Inferior parietal cortex (tissue), 1 donor: ENCODE results near the gene COX11.

ENCODE experiments used
- DNase-seq: peaks from one replicate; pipeline ENCODE4 v3.0.0-alpha.2; 2016; ENCODE audit errors: extremely low spot score

The COX11 gene, protein sequence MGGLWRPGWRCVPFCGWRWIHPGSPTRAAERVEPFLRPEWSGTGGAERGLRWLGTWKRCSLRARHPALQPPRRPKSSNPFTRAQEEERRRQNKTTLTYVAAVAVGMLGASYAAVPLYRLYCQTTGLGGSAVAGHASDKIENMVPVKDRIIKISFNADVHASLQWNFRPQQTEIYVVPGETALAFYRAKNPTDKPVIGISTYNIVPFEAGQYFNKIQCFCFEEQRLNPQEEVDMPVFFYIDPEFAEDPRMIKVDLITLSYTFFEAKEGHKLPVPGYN

DNA sequence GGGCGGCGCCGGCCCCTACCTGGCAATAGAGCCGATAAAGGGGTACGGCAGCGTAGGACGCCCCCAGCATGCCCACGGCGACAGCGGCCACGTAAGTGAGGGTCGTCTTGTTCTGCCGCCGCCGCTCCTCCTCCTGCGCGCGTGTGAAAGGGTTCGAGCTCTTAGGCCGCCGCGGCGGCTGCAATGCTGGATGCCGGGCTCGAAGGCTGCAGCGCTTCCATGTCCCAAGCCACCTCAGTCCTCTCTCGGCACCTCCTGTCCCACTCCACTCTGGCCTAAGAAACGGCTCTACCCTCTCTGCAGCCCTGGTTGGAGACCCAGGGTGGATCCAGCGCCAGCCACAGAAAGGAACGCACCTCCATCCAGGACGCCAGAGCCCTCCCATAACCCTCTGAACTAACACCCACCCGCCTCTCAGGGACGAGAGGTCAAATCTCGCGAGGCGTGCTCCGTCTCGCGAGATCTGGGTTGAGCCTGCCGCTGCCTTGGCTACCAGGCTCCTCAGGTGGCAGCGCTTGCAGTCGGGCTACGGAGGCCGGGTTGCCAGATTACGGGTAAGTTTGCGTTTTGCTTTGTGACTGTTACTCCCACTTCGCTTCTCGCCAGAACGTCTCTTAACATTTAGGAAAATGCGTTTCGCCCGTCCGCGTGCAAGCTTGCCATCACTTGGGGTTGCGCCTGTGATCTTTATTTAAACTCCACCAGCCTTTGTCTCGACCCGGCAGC lies at the start of gene COX11, which contains the start of gene STXBP4:
Gene COX11, minus strand, starts transcription at position 393 of the 726 bp plus-strand sequence. Its CDS starts 8 bp downstream, at position 385.
Gene STXBP4, plus strand, starts transcription at position 504 of the 726 bp plus-strand sequence. CDS start 17,455 bp downstream, outside the sequence.
- DNase-seq: peak; percentile 98

DNA sequence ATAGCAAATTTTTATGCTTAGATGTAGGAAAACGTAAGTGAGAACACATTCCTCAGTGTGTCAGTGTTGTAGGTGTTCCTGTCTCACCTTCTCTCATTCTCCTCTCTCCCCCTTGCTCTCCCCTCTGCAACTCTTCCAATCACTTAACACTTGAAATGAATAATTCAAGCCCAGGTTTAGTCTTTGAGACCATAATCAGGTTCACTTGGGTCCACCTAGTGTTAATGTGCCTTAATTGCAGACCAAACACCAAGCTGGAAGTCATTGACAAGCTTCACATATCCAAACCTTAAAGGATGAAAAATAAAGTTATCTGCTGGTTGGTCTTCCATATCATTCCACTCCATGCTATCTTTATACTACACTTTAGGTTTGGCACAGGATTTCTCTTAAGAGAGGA lies 37.1 kb upstream of the COX11 start:
- no peak for DNase-seq

DNA sequence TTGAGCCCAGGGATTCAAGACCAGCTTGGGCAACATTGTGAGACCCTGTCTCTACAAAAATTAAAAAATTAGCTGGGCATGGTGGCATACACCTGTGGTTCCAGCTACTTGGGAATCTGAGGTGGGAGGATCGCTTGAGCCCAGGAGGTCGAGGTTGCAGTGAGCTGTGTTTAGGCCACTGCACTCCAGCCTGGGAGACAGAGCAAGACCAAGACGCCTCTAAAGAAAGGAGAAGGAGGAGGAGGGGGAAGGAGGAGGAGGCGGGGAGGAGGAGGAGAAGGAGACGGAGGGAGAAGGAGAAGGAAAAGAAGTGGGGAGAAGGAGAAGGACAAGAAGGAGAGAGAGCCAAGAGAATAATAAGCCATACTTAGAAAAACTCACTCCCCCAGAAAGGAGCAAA lies 36.0 kb upstream of the COX11 start:
- no peak for DNase-seq

DNA sequence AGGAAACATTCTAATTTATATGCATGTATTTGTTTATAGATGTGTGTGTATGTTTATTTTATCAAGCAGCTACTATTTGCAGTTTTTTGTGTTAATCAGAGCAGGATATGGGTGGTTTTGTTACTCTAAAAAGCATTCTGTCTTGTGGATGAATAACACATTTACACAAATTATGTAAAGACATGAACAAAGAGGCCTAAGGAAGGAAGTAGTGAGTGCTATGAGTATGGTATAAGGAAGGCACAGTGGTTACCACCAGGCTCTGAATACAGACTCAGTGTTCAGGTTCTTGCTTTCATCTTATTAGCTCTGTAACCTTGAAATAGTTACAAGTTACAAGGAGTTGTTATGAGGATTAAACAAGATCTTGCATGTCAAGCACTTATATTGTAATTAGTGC lies 34.0 kb upstream of the COX11 start:
- DNase-seq: no peak

DNA sequence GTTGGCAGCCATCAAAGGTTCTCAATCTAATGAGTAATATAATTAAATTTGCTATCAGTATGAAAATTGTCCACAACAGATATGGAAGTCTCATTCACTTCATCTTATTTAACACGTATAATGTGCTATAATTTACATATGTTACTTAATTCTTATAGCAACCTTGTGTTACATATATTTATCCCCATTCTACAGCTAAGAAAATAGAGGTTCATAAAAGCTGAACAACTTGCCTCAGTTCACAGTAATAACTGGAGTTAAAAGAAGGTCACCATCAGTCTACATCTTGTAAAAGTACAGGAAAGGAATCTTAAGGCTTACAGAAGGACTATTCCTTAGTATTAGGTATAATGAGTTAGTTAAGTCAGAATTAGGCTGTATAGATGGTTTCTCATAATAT lies 28.0 kb upstream of the COX11 start:
- DNase-seq: no peak

DNA sequence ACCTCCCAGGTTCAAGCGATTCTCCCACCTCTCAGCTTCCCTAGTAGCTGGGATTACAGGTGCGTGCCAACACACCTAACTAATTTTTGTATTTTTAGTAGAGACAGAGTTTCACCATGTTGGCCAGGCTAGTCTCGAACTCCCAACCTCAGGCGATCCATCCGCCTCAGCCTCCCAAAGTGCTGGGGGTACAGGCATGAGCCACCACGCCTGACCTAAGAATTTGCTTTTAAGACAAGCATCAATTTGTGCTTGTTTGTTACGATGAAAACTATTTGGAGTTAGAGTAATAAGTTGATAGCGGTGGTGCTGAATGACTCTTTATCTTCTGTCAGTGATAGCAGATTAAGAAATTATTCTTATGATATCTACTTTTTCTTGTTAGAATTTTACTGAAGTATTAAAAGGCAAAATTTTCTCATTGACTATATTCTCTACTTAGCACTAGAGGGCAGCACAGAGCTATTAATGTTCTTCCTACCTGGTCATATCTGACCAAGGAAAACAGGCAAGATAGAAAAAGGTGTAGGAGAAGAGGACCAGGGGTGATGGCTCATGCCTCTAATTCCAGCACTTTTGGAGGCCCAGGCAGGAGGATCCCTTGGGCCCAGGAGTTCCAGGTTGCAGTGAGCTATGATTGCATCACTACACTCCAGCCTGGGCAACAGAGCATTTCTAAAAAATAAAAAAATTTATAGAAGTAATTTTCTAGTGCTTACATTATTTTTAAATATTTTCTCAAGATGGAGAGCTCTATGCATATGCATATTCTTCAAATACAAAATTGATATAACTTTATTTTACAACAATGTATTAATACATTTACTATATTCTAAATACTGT lies 24.6 kb upstream of the COX11 start:
- peak; percentile 70 for DNase-seq

DNA sequence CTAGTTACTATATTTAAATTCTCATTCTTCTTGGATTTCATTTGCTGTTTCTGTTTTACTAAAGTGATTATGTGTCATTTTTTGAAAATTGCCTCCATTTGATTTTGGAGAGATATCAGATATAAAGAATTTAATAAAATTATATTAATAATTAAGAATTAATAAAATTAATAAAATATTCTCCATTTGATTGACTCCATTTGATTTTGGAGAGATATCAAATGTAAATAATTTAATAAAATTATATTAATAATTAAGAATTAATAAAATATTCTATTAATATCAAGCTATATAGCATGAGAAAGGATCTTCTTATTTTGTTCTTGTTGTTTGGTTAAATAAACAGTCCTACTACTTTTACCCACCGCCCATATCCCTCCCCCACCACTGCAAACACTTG lies 23.1 kb upstream of the COX11 start:
- DNase-seq: no peak

DNA sequence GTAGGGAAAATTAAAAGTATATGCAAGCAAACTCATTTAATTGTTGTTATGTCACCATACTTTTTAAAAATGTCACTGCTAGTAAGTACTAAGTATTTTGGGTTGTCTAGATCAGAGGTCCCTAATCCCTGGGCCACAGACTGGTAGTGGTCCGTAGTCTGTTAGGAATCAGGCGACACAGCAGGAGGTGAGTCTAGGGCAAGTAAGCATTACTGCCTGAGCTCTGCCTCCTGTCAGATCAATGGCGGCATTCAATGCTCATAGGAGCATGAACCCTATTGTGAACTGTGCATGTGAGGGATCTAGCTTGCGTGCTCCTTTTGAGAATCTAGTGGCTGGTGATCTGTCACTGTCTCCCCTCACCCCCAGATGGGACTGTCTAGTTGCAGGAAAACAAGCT lies 21.7 kb upstream of the COX11 start:
- DNase-seq: no peak

DNA sequence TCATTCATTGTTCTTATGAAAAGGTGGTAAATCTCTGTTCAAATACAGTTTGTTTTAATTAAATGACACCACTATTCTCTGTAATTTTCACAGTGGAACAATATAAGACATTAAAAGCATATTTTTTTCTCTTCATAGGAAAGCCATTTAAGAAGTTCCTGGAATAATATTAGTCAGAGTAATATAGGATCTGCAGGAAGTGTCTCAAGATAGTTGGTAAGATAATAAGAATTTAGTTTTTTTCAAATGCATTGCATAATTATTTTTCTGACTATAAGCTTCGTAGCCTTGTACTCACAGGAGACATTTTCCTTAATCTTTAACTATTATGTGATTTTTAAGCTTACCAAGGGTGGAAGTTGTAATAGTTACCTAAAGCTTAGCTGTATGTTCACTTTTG lies 17.0 kb upstream of the COX11 start:
- DNase-seq: no peak

DNA sequence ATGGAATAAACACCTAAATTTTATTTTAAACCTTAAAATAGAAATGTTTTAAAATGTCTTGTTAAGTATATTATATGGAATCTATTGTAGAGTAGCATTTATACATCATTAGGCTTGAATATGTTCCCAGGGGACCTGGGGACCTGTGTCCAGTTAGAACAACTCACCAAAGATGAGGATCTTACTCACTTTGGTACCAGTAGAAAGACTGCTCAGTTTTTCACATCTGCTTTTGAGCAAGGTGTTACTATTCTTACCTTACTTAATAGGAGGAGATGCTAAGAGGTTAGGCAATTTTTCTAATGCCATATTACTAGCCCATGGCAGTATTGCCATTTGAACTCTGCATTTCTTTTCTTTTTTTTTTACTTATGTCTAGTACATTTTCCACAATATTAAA lies 14.8 kb upstream of the COX11 start:
- DNase-seq: no peak

DNA sequence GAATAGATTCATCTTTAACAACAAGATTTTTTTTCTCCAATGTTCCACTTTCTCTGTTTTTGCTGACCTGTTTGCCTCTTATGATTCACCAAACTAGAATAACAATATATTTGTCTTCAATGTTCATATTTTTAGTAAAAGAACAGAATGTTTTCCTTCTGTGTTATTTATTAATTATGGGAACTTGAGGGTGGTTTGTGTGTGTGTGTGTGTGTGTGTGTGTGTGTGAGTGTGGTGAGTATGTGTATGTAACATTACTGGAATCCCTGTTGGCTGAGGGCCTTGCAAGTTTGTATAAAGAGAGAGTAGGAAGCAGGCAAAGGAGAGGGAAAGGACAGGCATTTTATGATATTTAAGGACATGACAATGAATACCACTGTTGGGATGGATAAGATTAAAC lies 13.9 kb upstream of the COX11 start:
- no peak for DNase-seq

DNA sequence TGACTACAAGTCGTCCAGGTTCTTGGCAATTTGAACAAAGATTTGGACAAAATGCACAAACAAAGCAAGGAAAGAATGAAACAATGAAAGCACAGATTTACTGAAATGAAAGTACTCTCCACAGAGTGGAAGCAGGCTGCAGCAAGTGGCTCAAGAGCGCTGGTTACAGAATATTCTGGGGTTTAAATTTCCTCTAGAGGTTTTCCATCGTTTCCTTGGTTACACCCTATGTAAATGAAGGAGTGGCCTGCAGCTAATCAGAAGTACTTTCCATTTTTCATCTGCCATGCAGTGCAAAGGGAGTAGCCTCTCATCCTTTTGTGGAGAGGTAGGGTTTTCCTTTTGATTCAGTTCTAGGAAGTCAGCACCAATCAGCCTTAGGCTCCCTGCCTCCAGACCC lies 11.9 kb upstream of the COX11 start:
- no peak for DNase-seq

DNA sequence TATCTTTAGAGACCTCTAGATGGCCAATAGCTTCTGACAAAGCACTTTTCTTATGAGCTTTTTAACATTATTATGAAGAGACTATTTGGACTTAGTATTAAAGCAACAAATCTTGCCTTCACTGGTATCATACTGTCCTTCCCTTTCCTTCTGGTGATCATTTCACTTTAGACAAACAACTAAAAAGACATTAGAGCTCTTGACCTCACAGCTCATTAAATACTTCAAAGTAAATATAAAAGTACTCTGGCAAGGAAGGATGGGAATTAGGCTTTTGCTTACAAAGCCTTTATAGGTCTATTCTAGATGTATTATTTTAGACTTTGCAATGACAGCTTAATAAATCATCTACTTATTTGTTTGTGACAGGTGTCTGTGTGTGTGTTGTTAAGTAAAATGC lies 11.2 kb upstream of the COX11 start:
- DNase-seq: no peak

DNA sequence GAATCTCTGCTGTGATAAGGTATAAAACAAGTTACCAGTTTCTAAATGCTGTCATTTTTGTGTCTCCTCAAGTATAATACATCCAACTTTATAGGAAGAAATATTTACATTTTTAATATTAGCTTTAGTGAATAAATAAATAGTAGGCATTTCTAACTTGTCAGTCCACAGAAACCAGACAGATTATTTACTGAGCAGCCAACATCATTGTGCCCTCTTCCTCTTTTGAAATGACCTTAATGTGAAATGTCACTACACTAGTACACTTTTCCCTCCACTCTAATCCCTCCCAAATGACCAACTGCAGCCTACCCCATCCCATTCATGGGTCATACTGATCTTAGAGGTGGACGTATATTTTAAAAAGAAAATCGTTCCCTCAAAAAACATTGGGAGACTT lies 9.3 kb upstream of the COX11 start:
- no peak for DNase-seq

DNA sequence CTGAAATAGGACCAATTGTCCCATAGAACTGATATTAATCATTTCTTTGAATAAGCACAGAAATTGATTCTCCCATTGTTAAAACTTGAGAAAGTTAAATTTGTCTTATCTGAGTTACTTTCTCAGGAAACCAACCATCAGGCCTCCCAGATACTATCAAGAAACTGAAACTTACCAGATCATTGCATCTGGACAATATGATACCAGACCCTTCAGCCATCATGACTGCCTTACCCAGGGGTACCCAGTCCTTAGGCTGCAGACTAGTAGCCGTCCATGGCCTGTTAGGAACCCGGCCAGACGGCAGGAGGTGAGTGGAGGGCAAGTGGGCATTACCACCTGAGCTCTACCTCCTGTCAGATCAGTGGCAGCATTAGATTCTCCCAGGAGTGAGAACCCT lies 7.9 kb upstream of the COX11 start:
- DNase-seq: no peak

DNA sequence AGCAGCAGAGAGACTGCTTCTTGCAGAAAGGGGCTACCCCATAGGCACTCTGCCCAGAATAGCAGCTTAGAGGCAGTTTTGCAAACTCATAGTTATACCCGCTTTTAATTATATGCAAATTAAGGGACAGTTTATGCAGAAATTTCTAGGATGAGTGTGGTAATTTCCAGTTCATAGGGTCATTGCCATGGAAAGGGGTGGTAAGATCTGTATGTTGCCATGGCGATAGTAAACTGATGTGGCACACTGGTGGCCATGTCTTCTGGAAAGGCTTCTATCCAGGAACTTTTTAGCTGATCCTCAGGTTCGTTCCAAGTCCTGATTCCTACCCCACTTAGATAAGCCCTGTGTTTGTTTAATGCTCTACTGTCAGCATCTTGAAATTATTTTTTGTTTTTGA lies 6.3 kb upstream of the COX11 start:
- DNase-seq: no peak

DNA sequence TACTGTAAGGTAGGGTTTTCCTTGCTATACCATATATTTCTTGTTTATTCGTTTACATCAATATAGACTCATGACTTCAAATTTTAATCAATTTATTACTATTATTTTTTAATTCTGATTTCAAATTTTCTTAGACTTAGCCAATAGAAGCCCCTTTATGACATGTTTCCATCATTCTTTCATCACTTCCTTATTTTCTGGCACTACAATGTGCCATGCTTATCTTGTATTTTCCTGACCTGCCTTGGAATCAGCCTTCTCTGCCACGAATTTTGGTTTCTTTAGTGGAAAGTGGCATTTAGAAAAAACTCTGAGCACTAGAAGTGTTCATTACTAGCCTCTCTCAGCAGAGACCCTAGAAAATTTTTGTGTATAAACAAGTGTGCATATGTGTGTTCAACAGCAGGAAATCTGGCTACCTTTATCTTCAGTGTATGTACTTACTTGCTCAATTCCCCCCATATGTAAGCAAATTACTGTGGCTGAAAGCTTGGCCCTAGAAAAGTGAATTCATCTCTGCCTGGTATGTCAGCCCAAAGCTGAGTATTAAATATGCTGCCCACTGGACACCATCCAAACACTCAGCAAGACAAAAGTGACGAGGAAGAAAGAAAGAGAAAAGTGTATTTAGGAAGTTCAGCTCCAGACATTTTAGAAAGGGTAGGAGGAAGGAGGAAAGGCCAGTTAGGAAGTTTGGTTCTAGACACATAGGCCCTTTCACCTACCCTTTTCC lies 4.1 kb upstream of the COX11 start:
- no peak for DNase-seq

DNA sequence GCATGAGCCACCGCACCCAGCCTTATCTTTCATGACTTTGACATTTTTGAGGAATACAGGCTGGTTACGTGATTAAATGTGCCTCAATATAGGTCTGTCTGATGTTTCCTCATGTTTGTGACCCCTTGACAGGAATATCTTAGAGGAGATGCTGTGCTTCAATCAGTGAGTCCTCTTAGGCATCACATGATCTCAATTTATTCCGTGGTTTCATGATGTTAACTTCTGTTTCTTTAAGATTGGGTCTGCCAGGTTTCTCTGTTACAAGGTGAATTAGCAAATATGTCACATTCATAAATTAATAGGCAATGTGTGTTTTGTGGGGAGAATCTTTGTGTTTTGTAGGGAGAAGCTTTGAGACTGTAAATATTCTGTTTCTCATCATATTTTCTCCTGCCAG lies 3.4 kb upstream of the COX11 start:
- DNase-seq: no peak

DNA sequence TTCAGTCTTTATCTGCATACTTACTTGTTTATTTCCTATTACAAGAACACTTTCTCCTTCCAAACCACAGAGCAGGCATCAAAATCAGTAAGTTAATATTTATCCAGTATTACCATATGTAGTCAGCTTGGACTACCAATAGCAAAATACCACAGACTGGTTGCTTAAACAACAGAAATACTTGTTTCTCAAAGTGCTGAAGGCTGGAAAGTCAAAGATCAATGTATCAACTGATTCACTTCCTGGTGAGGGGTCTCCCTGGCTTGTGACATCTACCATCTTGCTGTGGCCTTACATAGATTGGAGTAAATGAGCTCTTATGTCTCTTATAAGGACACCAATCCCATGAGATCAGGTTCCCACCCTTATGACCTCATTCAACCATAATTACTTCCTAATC lies 2.7 kb upstream of the COX11 start:
- no peak for DNase-seq

DNA sequence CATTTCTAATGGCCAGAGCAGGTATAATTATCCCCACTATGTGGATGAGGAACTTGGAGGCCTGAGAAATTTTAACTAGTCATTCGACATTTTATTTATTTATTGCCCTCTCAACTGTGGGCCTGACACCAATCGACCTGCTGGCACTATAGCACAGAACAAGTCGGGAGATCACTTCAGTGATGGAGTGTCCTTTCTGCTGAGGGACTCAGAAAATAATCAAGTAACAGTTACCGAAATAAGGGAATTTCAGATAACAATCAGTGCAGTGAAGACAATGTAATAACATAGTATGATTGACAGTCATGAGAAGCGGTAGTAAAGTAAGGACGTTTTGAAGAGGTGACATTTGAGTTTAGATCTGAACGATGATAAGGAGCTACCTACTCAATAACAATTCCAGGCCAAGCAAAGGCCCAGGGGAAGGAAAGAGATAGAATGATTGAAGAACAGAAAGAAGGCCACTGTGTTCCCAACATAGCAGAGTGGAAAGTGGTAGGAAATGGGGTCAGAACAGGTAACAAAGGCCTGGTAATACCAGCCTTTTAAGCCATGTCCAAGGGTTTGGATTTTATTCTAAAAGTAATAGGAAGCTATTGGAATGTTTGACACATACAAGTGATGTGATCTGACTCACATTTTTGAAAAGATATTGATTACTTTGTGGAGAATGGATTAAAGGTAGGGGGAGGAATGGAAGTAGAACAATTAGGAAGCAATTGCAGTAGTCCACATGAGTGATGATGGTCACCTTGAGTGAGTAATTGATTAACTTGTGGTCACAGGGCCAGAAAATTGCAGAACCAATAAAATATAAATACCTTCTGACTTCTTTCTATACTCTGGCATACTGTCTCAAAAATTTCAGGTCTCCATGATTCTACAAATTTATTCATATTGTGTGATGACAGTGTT lies 1.5 kb upstream of the COX11 start:
- DNase-seq: no peak

DNA sequence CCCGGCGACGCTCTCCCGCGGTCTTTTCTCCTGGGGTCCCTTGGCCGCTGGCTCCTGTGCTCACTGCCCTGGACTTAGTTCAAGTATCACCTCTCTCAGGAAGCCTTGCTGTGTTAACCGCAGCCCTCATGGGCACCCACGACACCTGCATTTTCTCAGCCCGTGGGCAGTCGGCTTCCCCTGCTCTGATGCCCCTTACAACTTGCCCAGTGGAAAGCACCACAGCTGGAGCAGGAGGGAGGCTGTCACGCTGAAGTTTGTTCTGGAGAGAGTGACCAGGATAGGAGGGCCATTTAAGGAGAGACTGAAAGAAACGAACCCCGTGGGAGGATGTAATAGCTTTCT lies 506 bp upstream of the COX11 start:
- DNase-seq: no peak
